ENCODE data around the gene GOLPH3. TPM values are rescaled to one million over a fixed set of nuclear protein-coding genes. Genes with fewer than 3 reads are reported as not detected.

GOLPH3 gene
- total and polyA plus RNA-seq, 2 experiments from 2014 or later, result 68.5 to 96.1 TPM

DNA sequence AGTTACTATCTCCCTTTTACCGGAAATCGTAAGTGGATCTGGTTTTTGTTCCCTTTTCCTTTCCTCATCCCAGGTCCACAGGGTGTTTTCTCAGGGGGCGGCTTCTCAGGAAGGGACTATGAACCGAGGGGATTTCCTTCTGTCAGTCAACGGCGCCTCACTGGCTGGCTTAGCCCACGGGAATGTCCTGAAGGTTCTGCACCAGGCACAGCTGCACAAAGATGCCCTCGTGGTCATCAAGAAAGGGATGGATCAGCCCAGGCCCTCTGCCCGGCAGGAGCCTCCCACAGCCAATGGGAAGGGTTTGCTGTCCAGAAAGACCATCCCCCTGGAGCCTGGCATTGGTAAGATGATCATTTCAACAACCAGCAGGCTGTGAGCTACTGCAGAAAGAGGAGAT lies 75.8 kb downstream of the GOLPH3 start:
- H3K27ac Mint-ChIP-seq, result no peak overlapping the region
- Histone ChIP-seq H3K4me3 (no peak overlapping the region), H3K79me2 (replicated peaks; ENCODE audit: insufficient read depth) (no peaks in the 10 kb centered on the region), H3K27ac (ENCODE audit: low read depth) (no peak overlapping the region), H3K4me1 (ENCODE audit: insufficient read depth) (no peaks in the 10 kb centered on the region), H3K4me2 (no peak overlapping the region), H2AFZ (no peak overlapping the region), H4K20me1 (replicated peaks; ENCODE audit: insufficient read depth) (0 out of 2 replicates have a peak, but pooled peaks cover 11% of the 10 kb centered on the region), H3F3A (replicated peaks; ENCODE audit: low read depth) (no peaks in the 10 kb centered on the region), H3K9me2 (ENCODE audit: insufficient read depth) (no peaks in the 10 kb centered on the region), H3K27me3 (ENCODE audit: insufficient read depth) (no peaks in the 10 kb centered on the region), H3K36me3 (ENCODE audit: insufficient read depth) (peaks cover 4% of the 10 kb centered on the region)
- H3K4me3 Mint-ChIP-seq, result no peak overlapping the region
- peaks cover 10% of the 10 kb centered on the region for H3K27me3 Mint-ChIP-seq (ENCODE audit: insufficient read depth, low read depth, poor library complexity)
- H3K36me3 Mint-ChIP-seq (ENCODE audit: low read depth), result peaks cover 46% of the 10 kb centered on the region
- peak; percentile 62 for ATAC-seq
- no peak for DNase-seq (ENCODE audit: low spot score)
- H3K4me1 Mint-ChIP-seq, result no peaks in the 10 kb centered on the region; the same call in 2 of the 3 replicates
- no peak for TF ChIP-seq STAT1 (IDR thresholded peaks at IDR 0.05; ENCODE audit: unreplicated experiment)
- TF ChIP-seq, protein P1, sequence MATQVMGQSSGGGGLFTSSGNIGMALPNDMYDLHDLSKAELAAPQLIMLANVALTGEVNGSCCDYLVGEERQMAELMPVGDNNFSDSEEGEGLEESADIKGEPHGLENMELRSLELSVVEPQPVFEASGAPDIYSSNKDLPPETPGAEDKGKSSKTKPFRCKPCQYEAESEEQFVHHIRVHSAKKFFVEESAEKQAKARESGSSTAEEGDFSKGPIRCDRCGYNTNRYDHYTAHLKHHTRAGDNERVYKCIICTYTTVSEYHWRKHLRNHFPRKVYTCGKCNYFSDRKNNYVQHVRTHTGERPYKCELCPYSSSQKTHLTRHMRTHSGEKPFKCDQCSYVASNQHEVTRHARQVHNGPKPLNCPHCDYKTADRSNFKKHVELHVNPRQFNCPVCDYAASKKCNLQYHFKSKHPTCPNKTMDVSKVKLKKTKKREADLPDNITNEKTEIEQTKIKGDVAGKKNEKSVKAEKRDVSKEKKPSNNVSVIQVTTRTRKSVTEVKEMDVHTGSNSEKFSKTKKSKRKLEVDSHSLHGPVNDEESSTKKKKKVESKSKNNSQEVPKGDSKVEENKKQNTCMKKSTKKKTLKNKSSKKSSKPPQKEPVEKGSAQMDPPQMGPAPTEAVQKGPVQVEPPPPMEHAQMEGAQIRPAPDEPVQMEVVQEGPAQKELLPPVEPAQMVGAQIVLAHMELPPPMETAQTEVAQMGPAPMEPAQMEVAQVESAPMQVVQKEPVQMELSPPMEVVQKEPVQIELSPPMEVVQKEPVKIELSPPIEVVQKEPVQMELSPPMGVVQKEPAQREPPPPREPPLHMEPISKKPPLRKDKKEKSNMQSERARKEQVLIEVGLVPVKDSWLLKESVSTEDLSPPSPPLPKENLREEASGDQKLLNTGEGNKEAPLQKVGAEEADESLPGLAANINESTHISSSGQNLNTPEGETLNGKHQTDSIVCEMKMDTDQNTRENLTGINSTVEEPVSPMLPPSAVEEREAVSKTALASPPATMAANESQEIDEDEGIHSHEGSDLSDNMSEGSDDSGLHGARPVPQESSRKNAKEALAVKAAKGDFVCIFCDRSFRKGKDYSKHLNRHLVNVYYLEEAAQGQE (IDR thresholded peaks at IDR 0.05; ENCODE audit: unreplicated experiment), result no peak
- no peak for TF ChIP-seq ZNF331 (CRISPR knock-in tag; IDR thresholded peaks at IDR 0.05; ENCODE audit: low read depth)
- TF ChIP-seq, protein P2, sequence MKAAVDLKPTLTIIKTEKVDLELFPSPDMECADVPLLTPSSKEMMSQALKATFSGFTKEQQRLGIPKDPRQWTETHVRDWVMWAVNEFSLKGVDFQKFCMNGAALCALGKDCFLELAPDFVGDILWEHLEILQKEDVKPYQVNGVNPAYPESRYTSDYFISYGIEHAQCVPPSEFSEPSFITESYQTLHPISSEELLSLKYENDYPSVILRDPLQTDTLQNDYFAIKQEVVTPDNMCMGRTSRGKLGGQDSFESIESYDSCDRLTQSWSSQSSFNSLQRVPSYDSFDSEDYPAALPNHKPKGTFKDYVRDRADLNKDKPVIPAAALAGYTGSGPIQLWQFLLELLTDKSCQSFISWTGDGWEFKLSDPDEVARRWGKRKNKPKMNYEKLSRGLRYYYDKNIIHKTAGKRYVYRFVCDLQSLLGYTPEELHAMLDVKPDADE (IDR thresholded peaks at IDR 0.05), result no peak
- no peak for TF ChIP-seq ZNF114 (CRISPR knock-in tag; IDR thresholded peaks at IDR 0.05)
- no peak for TF ChIP-seq JUNB (IDR thresholded peaks at IDR 0.05; ENCODE audit: unreplicated experiment)
- no peak for TF ChIP-seq NANOG (IDR thresholded peaks at IDR 0.05; ENCODE audit: borderline replicate concordance)
- TF ChIP-seq, protein P3, sequence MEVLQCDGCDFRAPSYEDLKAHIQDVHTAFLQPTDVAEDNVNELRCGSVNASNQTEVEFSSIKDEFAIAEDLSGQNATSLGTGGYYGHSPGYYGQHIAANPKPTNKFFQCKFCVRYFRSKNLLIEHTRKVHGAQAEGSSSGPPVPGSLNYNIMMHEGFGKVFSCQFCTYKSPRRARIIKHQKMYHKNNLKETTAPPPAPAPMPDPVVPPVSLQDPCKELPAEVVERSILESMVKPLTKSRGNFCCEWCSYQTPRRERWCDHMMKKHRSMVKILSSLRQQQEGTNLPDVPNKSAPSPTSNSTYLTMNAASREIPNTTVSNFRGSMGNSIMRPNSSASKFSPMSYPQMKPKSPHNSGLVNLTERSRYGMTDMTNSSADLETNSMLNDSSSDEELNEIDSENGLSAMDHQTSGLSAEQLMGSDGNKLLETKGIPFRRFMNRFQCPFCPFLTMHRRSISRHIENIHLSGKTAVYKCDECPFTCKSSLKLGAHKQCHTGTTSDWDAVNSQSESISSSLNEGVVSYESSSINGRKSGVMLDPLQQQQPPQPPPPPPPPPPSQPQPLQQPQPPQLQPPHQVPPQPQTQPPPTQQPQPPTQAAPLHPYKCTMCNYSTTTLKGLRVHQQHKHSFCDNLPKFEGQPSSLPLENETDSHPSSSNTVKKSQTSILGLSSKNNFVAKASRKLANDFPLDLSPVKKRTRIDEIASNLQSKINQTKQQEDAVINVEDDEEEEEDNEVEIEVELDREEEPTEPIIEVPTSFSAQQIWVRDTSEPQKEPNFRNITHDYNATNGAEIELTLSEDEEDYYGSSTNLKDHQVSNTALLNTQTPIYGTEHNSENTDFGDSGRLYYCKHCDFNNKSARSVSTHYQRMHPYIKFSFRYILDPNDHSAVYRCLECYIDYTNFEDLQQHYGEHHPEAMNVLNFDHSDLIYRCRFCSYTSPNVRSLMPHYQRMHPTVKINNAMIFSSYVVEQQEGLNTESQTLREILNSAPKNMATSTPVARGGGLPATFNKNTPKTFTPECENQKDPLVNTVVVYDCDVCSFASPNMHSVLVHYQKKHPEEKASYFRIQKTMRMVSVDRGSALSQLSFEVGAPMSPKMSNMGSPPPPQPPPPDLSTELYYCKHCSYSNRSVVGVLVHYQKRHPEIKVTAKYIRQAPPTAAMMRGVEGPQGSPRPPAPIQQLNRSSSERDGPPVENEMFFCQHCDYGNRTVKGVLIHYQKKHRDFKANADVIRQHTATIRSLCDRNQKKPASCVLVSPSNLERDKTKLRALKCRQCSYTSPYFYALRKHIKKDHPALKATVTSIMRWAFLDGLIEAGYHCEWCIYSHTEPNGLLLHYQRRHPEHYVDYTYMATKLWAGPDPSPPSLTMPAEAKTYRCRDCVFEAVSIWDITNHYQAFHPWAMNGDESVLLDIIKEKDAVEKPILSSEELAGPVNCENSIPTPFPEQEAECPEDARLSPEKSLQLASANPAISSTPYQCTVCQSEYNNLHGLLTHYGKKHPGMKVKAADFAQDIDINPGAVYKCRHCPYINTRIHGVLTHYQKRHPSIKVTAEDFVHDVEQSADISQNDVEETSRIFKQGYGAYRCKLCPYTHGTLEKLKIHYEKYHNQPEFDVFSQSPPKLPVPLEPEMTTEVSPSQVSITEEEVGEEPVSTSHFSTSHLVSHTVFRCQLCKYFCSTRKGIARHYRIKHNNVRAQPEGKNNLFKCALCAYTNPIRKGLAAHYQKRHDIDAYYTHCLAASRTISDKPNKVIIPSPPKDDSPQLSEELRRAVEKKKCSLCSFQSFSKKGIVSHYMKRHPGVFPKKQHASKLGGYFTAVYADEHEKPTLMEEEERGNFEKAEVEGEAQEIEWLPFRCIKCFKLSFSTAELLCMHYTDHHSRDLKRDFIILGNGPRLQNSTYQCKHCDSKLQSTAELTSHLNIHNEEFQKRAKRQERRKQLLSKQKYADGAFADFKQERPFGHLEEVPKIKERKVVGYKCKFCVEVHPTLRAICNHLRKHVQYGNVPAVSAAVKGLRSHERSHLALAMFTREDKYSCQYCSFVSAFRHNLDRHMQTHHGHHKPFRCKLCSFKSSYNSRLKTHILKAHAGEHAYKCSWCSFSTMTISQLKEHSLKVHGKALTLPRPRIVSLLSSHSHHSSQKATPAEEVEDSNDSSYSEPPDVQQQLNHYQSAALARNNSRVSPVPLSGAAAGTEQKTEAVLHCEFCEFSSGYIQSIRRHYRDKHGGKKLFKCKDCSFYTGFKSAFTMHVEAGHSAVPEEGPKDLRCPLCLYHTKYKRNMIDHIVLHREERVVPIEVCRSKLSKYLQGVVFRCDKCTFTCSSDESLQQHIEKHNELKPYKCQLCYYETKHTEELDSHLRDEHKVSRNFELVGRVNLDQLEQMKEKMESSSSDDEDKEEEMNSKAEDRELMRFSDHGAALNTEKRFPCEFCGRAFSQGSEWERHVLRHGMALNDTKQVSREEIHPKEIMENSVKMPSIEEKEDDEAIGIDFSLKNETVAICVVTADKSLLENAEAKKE (CRISPR knock-in tag; IDR thresholded peaks at IDR 0.05), result no peak
- no peak for TF ChIP-seq CREB1 (CRISPR knock-in tag; IDR thresholded peaks at IDR 0.05; ENCODE audit: low read depth)
- TF ChIP-seq POLR2AphosphoS5 (IDR thresholded peaks at IDR 0.05; ENCODE audit: low read depth), result no peak
- no peak for TF ChIP-seq EZH2phosphoT487 (IDR thresholded peaks at IDR 0.05; ENCODE audit: unreplicated experiment)
- no peak for TF ChIP-seq EZH2 (IDR thresholded peaks at IDR 0.05; ENCODE audit: low read depth, unreplicated experiment)
- no peaks in the 10 kb centered on the region for H3K9me3 Mint-ChIP-seq

Measured in GM23338 (cell line).